ENCODE data around the gene MYADML2. TPM values are rescaled to one million over a fixed set of nuclear protein-coding genes. Genes with fewer than 3 reads are reported as not detected.
"Not testable (repeated sequence)": the region's sequence is repeated elsewhere in the genome, so short reads cannot be mapped to it uniquely, and the experiment has no call there.

MYADML2 gene
- total RNA-seq, 3 donors from 2014 or later: 0.13 TPM; not detected in 2

- no peak for TF ChIP-seq CTCF (IDR thresholded peaks at IDR 0.05)
- no peak for ATAC-seq
- H3K4me3 ChIP-seq: no peak overlapping the region
- H3K9me3 ChIP-seq: no peaks in the 10 kb centered on the region
- no peak for DNase-seq
- intact Hi-C loops (cut with DNase I, micrococcal nuclease): no loop called here
- H3K36me3 ChIP-seq (ENCODE audit: low read depth): no peaks in the 10 kb centered on the region
- peaks cover 16% of the 10 kb centered on the region for H3K4me1 ChIP-seq (ENCODE audit: low read depth)
Measured at GRCh38 chr17:81987161-81987770, 40.2 kb upstream of the MYADML2 start.

- peaks cover 10% of the 10 kb centered on the region for H3K4me1 ChIP-seq (ENCODE audit: low read depth)
- intact Hi-C loops (cut with DNase I, micrococcal nuclease): no loop called here
- no peaks in the 10 kb centered on the region for H3K36me3 ChIP-seq (ENCODE audit: low read depth)
- no peak for TF ChIP-seq CTCF (IDR thresholded peaks at IDR 0.05)
- ATAC-seq: no peak
- DNase-seq: no peak
- no peak overlapping the region for H3K4me3 ChIP-seq
- H3K9me3 ChIP-seq: no peaks in the 10 kb centered on the region
Measured at GRCh38 chr17:81986606-81987005, 39.6 kb upstream of the MYADML2 start.

GRCh38 chr17:81984773-81985410 lies 37.9 kb upstream of the MYADML2 start:
- no peak for TF ChIP-seq CTCF (IDR thresholded peaks at IDR 0.05)
- Histone ChIP-seq H3K4me3 (no peak overlapping the region), H3K36me3 (ENCODE audit: low read depth) (no peaks in the 10 kb centered on the region), H3K9me3 (no peaks in the 10 kb centered on the region), H3K4me1 (ENCODE audit: low read depth) (peaks cover 4% of the 10 kb centered on the region)
- intact Hi-C loops (cut with DNase I, micrococcal nuclease): no loop called here
- ATAC-seq (no peak), DNase-seq (no peak)

GRCh38 chr17:81983639-81984373 lies 36.8 kb upstream of the MYADML2 start:
- peaks cover 4% of the 10 kb centered on the region for H3K4me1 ChIP-seq (ENCODE audit: low read depth)
- ATAC-seq (no peak), DNase-seq (no peak)
- H3K4me3 ChIP-seq: no peak overlapping the region
- H3K36me3 ChIP-seq (ENCODE audit: low read depth): no peaks in the 10 kb centered on the region
- H3K9me3 ChIP-seq: no peaks in the 10 kb centered on the region
- TF ChIP-seq CTCF (IDR thresholded peaks at IDR 0.05): no peak
- intact Hi-C loops (cut with DNase I, micrococcal nuclease): no loop called here

DNA sequence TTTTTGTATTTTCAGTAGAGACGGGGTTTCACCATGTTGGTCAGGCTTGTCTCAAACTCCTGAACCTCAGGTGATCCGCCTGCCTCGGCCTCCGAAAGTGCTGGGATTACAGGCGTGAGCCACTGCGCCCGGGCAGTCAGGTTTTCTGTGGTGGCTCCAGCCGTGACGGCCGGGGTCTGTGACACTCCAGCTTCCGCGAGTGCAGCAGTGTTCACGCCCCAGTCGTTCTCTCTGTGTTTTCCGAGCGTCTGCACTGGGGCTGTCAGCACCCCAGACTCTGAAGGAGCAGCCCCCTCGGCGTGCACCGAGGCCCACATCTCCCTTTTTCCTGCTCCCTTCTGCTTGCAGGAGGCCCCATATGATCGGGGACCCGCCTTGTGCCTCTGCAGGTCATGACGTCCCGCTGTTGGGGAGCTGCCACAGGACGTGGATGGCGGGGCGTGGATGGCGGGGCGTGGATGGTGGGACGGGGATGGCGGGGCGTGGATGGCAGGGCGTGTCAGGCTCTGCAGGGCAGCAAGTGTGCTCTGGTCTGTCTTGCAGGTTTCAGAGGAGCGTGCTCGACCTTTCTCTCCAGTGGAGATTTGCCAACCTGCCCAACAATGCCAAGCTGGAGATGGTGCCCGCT lies 36.1 kb upstream of the MYADML2 start:
- DNase-seq: no peak
- no peaks in the 10 kb centered on the region for H3K36me3 ChIP-seq (ENCODE audit: low read depth)

GRCh38 chr17:81981511-81981910 lies 34.5 kb upstream of the MYADML2 start:
- H3K36me3 ChIP-seq (ENCODE audit: low read depth); H3K4me1 ChIP-seq (ENCODE audit: low read depth); H3K4me3 ChIP-seq; intact Hi-C loops (cut with DNase I, micrococcal nuclease); ATAC-seq; H3K9me3 ChIP-seq; DNase-seq: not testable (repeated sequence)

More for the DNA sequence above, 36.1 kb upstream of the MYADML2 start:
- intact Hi-C loops (cut with DNase I, micrococcal nuclease): no loop called here
- ATAC-seq: peak; percentile 11
- H3K4me1 ChIP-seq (ENCODE audit: low read depth): peaks cover 4% of the 10 kb centered on the region
- H3K9me3 ChIP-seq: no peaks in the 10 kb centered on the region
- H3K4me3 ChIP-seq: no peak overlapping the region
- TF ChIP-seq CTCF (IDR thresholded peaks at IDR 0.05): no peak

All from mucosa of descending colon (tissue), 3 donors.